CD4-positive, alpha-beta T cell treated with Interleukin-21 for 1 hour (primary cell): ENCODE data around the gene PKLR.
"Not testable (repeated sequence)": the region's sequence is repeated elsewhere in the genome, so short reads cannot be mapped to it uniquely, and the experiment has no call there.

ENCODE experiments used
- DNase-seq: peaks from one replicate; pipeline ENCODE4 v3.0.0-alpha.2; 2020

Gene PKLR

DNA sequence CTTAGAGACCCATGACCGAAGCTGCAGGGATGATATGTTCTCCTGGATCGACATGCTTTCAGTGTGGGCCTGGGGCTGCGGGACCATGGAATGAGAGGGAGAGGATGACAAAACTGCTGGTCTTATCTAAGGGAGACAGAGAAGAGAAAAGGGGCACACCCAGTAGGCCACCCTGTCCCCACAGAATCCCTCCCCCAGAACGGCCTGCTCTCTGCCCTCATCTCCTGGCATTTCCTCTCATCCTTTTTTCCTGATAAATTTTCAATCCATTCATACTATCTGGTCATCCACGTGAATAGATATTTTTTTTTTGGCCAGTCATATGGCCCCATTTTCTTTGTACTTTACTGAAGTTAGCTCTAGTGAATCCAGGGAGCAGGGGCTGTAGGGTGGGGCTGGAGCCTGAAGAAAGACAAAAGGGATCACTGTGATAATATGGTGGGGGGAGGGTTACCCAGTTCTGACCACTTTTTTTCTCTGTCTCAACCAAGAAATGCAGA is at the start of gene PKLR:
Gene PKLR (minus strand): TSS at position 97 of the 500 bp plus-strand sequence. CDS start 43 bp downstream, at position 54.
- DNase-seq = no peak

DNA sequence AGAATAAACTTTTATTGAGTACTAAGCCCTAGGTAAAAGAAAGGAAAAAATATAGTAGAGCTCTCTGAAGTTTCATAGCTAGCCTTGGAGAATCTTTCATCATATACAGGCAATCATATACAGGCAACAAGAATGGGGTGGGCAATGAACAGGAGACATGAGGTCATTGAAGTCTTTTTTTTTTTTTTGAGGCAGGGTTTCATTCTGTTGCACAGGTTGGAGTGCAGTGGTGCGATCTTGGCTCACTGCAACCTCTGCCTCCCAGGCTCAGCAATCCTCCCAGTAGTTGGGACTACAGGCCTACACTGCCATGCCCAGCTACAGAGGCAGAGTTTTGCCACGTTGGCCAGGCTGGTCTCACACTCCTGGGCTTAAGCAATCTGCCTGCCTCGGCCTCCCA is 41.6 kb upstream of the PKLR start:
- no peak for DNase-seq

DNA sequence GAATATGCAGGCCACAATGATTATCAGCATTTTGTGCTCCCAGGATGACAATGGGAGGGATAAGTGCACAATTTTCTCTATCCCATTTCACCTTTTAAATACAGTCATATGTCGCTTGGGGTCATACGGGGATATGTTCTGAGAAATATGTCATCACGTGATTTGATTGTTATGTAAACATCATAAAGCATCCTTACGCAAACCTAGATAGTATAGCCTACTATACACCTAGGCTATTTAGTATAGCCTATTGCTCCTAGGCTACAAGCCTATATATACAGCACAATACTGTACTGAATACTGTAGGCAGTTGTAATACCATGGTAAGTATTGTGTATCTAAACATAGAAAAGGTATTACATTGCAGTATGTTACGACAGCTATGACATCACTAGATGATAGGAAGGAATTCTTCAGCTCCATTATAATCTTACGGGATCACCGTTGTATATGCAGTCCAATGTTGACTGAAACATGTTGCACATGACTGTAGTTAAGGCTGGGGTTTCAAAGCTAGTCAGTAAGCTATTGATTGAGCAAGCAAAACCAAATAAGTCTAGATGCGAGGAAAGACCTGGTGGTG is 38.4 kb upstream of the PKLR start:
- DNase-seq = no peak

DNA sequence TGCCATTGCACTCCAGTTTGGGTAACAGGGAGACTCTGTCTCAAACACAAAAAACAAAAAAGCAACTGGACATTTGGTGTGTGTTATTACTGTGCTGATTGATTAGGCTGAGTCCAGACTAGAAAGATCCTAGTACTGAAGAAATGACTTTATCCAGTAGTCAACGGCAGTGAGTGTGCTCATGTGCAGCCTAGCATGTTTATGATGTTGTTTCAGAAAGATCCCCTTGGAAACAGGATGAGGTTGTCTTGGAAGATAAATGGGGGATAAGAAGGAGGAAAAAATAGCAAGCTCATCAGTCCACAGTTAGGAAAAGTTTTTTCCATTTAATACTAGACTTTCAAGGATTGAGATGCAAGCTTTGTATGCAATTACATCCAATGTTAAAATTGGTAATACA is 33.7 kb upstream of the PKLR start:
- DNase-seq = no peak

DNA sequence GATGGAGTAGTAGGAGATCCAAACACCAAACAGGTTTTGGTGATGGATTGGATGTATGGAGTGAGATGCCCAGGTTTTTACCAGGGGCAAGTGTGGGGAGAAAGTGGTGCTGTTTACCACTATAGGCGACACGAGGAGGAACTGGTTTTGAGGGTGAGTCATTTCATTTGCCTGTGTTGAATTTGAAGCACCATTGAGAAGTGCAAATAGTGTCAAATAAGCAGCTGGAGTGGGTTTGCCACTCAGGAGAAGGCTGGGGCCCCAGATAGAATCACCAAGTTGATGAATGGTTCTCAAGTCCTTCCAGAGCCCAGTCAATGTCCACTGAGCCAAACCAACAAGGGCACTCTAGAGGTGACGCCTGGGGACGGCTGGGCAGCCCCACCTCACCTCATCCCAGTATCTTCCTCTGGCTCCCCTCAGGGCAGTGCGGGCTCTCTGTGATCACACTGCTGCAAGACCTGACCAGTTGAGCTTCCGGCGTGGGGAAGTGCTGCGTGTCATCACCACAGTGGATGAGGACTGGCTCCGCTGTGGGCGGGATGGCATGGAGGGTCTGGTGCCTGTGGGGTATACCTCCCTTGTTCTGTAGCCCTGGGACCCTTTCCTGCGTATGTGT is 28.9 kb upstream of the PKLR start:
- DNase-seq = no peak

DNA sequence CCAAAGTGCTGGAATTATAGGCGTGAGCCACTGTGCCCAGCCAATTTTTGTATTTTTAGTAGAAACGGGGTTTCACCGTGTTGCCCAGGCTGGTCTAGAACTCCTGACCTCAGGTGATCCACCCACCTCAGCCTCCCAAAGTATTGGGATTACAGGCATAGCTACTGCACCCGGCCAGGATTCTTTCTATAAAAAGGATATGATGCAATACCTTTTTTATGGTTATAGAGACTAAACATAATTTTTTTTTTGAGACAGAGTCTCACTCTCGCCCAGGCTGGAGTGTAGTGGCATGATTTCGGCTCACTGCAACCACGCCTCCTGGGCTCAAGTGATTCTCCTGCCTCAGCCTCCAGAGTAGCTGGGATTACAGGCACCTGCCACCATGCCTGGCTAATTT is 27.6 kb upstream of the PKLR start:
- not testable (repeated sequence) for DNase-seq

DNA sequence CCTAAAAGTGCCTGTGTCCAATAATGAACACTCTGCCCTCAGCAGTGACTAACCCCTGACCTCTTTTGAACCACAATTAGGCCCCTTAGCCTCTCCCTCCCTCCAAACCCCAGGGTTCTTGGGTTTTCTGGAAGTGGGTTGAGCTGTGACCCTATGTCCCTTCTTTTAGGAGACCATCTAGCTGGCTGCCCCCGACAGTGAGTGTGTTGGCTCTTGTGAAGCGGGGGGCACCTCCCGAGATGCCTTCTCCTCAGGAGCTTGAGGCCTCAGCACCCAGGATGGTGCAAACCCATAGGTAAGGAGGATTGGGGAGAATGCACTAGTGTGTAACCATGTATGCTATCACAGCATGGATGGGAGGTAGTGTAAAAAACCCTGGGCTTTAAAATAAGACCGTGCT is 26.7 kb upstream of the PKLR start:
- DNase-seq = no peak

DNA sequence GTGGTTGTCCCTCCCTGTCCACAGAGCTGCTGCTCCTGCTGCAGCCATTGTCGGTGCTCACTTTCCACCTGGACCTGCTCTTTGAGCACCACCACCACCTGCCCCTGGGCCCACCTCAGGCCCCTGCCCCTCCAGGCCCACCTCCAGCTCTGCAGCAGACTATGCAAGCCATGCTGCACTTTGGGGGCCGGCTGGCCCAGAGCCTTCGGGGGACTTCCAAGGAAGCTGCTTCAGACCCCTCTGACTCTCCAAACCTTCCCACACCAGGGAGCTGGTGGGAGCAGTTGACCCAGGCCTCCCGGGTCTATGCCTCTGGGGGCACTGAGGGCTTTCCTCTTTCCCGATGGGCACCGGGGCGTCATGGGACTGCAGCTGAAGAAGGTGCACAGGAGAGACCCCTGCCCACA is 25.4 kb upstream of the PKLR start:
- DNase-seq = no peak

DNA sequence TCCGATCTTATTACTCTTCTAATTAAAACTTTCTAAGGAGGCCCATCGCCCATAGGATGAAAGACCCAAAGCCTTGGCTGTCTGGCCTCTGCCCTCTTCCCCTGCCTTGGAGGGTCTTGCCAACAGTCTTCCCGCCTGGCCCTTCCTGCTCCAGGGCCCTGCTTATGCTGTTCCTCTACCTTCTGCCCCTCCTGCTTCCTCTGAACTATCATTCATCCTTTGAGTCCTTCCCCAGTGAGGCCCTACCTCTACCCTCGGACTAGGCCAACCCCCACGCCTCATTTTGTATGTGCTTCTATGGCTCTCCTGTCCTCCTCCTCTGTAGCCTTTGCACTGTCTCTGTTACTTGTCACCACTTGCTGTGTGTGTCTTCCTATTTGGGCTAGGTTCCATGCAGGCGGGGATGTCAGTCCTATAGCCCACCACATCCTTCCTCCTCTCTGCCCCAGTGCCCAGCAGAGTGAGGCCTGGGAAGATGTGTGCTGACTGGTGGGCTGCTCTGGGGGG is 24.8 kb upstream of the PKLR start:
- no peak for DNase-seq

DNA sequence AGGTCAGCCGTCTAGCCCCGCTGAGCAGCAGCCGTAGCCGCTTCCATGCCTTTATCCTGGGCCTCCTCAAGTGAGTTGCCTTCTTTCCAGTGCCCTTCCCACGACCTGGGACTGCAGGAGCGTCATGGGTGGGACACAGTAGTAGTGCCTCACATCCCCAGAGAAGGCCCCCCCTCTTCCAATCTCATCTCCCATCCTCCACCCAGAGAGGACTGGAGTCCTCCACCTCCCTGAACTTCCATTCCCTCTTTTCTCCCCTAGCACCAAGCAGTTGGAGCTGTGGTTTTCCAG is 24.3 kb upstream of the PKLR start:
- DNase-seq = no peak

DNA sequence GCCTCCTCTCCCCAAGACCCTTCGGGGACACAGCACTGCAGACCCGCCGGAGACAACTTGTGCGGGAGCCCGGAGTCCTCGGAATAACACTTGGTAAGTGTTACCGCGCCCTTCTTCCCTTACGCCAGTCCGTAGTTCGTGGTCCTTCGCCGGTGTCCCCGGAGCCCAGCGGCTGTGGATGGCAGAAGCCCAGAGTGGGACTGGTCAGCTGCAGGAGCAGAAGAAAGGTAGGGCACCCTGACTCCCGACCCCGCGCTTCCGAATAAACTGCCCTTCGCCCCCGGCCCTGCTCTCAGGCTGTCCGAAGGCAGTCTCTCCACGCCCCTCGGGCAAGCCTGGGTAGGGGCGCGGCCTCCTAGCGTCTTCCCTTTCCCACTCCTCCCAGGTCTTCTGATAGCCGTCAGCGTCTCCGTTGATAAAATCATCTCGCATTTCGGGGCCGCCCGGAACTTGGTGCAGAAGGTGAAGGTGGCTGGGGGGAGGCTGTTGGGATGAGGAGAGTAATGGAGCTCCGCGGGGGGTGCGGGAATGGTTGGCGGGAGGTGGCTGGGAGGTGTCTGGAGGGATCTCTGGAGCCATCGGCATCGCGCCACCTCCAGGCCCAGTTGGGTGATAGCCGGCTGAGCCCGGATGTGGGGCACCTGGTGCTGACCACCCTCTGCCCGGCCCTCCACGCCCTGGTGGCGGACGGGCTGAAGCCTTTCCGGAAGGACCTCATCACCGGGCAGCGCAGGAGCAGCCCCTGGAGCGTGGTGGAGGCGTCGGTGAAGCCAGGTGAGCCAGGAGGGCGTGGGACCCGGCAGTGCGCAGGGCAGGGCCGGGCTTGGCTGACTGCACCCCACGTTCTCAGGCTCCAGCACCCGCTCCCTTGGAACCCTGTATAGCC is 23.7 kb upstream of the PKLR start:
- no peak for DNase-seq

DNA sequence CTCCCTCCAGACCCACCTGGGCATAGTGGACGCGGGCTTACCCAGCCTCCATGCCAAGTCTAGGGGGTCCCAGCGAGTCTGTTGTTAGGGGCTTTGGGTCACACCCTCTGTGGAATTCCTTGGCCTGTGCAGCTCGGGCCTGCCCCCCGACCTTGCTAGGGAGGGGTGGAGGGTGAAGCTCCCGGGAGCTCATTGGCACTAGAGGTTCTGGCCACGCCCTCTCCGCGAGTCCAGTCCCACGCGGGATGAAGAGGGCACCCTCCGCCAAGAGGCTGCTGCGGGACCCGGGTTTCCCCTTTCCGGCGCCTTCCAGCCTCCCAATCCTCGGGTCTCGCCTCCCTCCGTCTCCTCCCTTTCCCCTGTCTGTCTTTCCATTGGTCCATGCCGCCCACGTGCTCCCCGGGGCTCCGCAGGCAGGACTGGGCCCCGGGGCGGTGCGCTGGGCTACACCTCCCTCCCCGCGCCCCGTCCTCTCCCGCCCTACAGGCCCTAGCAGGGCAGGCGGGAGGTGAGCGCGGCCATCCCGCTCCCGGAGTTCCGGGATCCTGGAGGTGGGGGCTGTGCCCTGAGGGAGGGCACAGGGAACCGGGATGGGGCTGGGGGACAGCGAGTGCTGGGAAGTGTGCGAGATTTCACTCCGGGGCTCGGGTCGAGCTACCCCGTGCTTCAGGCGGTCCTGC is 22.9 kb upstream of the PKLR start:
- DNase-seq = peak; percentile 91

DNA sequence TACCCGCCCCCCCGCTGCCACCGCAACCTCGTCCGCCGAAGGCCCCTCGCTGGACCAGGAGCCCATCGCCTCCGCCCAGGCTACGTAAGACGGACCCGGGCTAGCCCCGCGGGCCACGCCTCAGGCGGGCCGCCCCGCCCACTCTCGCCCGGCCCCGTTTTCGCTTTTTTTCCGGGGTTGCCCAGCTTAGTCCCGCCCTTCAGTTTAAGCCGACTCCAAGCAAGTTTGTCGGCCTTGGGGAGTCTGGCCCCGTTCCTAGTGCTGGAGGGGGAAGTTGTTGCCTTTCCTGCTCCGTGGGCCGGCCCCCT is 22.4 kb upstream of the PKLR start:
- DNase-seq = peak; percentile 88

DNA sequence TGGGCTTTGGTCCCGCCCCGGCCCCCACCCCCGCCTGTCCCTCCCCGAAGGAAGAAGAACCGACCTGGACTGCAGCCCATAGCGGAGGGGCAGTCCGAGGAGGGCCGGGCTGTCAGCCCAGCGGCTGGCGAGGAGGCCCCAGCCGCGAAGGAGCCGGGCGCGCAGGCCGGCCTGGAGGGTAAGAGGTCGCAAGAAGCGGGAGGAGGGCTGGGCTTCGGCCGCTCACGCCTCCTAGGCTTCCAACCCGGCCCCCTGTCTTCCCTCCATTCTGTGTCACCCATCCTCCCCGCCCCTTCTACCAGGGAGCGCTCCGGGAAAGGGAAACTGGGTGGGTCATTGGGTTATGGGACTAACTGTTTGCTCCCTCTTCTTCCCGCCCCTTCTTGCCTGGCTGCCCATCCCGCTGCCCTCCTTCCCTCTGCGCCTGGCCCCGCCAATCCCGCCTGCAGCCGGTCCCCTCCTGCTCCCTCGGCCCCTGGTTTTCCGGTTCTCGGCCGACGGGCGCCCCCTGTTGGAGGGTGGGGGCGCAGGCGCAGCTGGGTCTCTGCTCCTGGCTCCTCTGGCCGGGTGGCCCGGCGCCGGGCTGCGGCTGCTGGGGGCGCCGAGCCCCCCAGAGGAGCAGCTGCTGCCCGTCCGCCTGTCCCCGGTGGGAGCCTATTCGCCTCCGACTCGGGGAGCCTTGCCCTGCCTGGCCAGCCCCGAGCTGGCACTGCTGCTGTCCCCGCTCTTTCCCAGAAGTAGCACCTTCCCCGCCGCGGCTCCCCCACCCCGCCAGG is 21.9 kb upstream of the PKLR start:
- DNase-seq = peak; percentile 83

DNA sequence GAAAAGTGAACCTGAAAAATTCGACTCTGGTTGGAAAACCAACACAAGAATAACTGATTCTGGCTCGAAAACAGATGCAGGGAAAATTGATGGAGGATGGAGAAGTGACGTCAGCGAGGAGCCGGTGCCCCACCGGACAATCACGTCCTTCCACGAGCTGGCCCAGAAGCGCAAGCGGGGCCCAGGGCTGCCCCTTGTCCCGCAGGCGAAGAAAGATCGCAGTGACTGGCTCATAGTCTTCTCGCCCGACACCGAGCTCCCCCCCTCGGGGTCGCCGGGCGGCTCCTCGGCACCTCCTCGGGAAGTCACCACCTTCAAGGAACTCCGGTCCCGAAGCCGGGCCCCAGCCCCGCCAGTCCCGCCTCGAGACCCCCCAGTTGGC is 21.3 kb upstream of the PKLR start:
- no peak for DNase-seq

DNA sequence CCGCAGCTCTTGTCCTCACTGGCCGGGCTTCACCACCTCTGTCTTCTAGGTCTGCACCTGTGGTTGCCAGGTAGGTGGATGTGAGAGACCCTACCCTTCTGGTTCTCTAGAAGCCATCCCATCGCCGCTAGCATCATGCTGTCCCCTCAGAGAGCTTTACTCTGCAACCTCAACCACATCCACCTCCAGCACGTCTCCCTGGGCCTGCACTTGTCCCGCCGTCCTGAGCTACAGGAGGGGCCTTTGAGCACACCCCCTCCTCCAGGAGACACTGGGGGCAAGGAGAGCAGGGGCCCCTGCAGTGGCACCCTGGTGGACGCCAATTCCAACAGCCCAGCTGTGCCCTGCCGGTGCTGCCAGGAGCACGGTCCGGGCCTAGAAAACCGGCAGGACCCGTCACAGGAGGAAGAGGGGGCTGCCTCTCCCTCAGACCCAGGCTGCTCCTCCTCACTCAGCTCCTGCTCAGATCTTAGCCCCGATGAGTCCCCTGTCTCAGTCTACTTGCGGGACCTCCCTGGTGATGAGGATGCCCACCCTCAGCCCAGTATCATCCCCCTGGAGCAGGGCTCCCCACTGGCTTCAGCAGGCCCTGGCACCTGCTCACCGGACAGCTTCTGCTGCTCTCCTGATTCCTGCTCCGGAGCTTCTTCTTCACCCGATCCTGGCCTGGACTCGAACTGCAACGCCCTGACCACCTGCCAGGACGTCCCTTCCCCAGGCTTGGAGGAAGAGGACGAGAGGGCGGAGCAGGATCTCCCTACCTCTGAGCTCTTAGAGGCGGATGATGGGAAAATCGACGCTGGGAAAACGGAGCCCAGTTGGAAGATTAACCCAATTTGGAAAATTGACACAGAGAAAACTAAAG is 20.6 kb upstream of the PKLR start:
- no peak for DNase-seq

DNA sequence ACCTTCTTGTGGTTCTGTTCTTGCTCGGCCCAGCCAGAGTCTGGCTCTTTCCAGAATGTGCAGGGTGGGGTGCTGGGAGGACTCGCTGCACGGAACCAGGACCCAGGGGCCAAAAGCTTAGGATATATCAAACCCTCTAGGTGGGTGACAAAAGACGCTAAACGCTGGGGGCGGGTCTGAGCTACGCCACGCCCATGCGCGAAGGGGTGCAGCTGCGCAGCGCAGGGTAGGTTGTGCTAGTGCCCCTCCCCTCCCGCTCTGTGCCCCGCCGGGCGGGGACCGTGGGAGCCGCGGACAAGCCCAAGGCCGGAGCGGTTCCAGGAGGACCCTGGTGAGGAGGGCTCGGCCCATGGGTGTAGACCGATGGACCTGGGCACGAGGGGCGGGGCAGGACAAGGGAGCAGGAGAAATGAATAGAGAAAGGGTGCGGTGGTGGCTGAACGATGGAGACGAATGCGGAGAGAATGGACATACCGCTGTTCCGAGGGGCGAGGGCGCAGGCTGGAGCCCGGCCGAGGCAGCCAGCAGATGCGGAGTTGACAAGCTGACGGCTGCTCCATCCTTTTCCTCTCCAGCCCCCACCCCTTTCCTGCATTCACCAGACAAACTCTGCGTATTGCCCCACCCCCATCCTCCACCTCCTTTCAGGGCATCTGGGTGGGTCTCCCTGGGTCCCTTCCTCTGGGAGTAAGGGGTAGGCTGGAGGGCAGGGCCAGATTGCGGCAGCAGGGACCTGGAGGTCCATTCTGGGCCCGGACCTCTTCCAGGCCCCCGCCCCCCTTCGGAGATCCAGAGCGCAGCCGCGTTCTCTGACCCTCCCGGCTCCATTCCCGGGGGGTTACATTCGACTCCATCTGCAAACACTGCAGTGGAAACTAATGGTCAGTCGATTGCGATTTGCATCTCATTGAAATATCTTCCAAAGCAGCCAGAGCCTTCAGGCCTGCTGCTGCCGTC is 19.7 kb upstream of the PKLR start, which contains the start of gene RUSC1:
Gene RUSC1 (plus strand): TSS at position 234 of the 957 bp plus-strand sequence. CDS start 880 bp downstream, outside the sequence.
- DNase-seq = peak; percentile 71

DNA sequence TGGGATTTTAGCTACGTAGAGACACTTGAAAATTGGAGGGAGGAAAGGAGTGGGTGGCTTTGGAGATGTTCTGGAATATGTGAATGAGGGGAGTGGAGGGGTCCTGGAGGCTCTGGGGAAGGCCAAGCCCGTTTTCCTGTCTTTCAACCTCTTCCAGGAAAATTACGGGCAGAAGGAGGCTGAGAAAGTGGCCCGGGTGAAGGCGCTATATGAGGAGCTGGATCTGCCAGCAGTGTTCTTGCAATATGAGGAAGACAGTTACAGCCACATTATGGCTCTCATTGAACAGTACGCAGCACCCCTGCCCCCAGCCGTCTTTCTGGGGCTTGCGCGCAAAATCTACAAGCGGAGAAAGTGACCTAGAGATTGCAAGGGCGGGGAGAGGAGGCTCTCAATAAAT is 19.0 kb upstream of the PKLR start:
- DNase-seq = no peak

DNA sequence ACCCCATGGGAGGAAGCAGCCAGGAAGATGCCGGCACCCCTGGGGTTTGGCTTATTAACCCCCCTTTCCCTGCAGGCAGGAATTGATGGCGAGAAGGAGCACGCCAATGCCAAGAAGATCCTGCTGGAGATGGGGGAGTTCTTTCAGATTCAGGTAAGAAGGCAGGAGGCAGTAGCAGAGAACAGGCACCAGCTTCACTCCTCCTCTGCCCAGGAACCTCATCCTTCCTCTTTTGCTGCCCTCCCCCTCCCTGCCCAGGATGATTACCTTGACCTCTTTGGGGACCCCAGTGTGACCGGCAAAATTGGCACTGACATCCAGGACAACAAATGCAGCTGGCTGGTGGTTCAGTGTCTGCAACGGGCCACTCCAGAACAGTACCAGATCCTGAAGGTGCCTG is 18.3 kb upstream of the PKLR start:
- DNase-seq = no peak

DNA sequence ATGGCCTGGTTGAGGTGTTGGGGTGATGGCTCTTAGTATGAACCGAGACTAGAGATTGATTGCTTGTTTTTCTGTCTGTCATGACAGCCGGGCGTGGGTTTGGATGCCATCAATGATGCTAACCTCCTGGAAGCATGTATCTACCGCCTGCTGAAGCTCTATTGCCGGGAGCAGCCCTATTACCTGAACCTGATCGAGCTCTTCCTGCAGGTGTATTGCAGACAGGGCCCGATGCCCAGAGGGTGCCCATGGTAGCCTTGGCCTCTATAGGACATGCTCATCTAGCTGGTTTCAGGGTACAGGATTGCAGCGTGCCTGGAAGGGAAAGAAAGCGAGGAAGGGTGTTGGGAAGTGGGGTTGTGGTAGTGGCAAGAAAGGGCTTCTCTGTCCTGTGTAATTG is 16.8 kb upstream of the PKLR start:
- no peak for DNase-seq
